ENCODE data around the gene BBLN.
A peak's percentile ranks its signal among the peaks of the same experiment; 100 is the strongest.
"Not testable (repeated sequence)": the region's sequence is repeated elsewhere in the genome, so short reads cannot be mapped to it uniquely, and the experiment has no call there.

The BBLN gene

GRCh38 chr9:128159784-128160602 lies at the start of gene BBLN:
Gene BBLN, plus strand, starts transcription at chr9:128160265. Its CDS starts 143 bp downstream, at chr9:128160408.
- peak; percentile 89 for DNase-seq (ENCODE audit: low spot score)

GRCh38 chr9:128111726-128112125 lies 48.3 kb upstream of the BBLN start:
- DNase-seq (ENCODE audit: low spot score): not testable (repeated sequence)

- DNase-seq (ENCODE audit: low spot score): no peak
Observed at GRCh38 chr9:128113526-128114325, 46.3 kb upstream of the BBLN start.

GRCh38 chr9:128114326-128115186 lies 45.5 kb upstream of the BBLN start:
- no peak for DNase-seq (ENCODE audit: low spot score)

GRCh38 chr9:128115187-128116103 lies 44.6 kb upstream of the BBLN start:
- peak; percentile 45 for DNase-seq (ENCODE audit: low spot score)

- no peak for DNase-seq (ENCODE audit: low spot score)
Observed at GRCh38 chr9:128116104-128117083, 43.7 kb upstream of the BBLN start.

- DNase-seq (ENCODE audit: low spot score): peak; percentile 95
Observed at GRCh38 chr9:128117613-128118471, 42.2 kb upstream of the BBLN start.

- no peak for DNase-seq (ENCODE audit: low spot score)
Observed at GRCh38 chr9:128118472-128118857, 41.6 kb upstream of the BBLN start.

GRCh38 chr9:128118971-128119665 lies 40.9 kb upstream of the BBLN start:
- DNase-seq (ENCODE audit: low spot score): peak; percentile 36

GRCh38 chr9:128120061-128120740 lies 39.9 kb upstream of the BBLN start:
- no peak for DNase-seq (ENCODE audit: low spot score)

GRCh38 chr9:128120741-128121465 lies 39.2 kb upstream of the BBLN start:
- no peak for DNase-seq (ENCODE audit: low spot score)

GRCh38 chr9:128121466-128121810 lies 38.6 kb upstream of the BBLN start:
- no peak for DNase-seq (ENCODE audit: low spot score)

- no peak for DNase-seq (ENCODE audit: low spot score)
Observed at GRCh38 chr9:128121924-128122808, 37.9 kb upstream of the BBLN start.

GRCh38 chr9:128122809-128123175 lies 37.3 kb upstream of the BBLN start:
- DNase-seq (ENCODE audit: low spot score): no peak

- DNase-seq (ENCODE audit: low spot score): no peak
Observed at GRCh38 chr9:128123451-128124080, 36.5 kb upstream of the BBLN start.

GRCh38 chr9:128124451-128124850 lies 35.6 kb upstream of the BBLN start:
- DNase-seq (ENCODE audit: low spot score): no peak

Data from NAMALWA (cell line).